GM18499 (cell line): ENCODE measurements around the gene LPAR1.
"Not testable (repeated sequence)": the region's sequence is repeated elsewhere in the genome, so short reads cannot be mapped to it uniquely, and the experiment has no call there.

Experiments used
- ATAC-seq: cut with Tn5 transposase; IDR thresholded peaks from one replicate; pipeline ENCODE4 v1.9.1; 2021; ENCODE audit warnings: moderate number of reproducible peaks; ENCODE audit not compliant: insufficient read depth, unreplicated experiment

Gene LPAR1

GRCh38 chr9:110890416-110890815 is 147.9 kb downstream of the LPAR1 start:
- ATAC-seq = no peak

GRCh38 chr9:110887276-110887675 is 151.0 kb downstream of the LPAR1 start:
- no peak for ATAC-seq

- ATAC-seq = no peak
These were observed 151.4 kb downstream of the LPAR1 start for GRCh38 chr9:110886832-110887231.

GRCh38 chr9:110880189-110880588 is 158.1 kb downstream of the LPAR1 start:
- no peak for ATAC-seq

- no peak for ATAC-seq
These were observed 160.9 kb downstream of the LPAR1 start for GRCh38 chr9:110877374-110877773.

GRCh38 chr9:110876929-110877328 is 161.3 kb downstream of the LPAR1 start:
- no peak for ATAC-seq

GRCh38 chr9:110874963-110875674 is 163.2 kb downstream of the LPAR1 start:
- ATAC-seq = no peak

GRCh38 chr9:110872920-110873319 is 165.3 kb downstream of the LPAR1 start:
- no peak for ATAC-seq

GRCh38 chr9:110871736-110872135 is 166.5 kb downstream of the LPAR1 start:
- no peak for ATAC-seq

- ATAC-seq = no peak
These were observed 168.3 kb downstream of the LPAR1 start for GRCh38 chr9:110869931-110870330.

GRCh38 chr9:110864011-110864410 is 174.3 kb downstream of the LPAR1 start:
- no peak for ATAC-seq

- ATAC-seq = not testable (repeated sequence)
These were observed 176.7 kb downstream of the LPAR1 start for GRCh38 chr9:110861370-110862110.

GRCh38 chr9:110856772-110857171 is 181.5 kb downstream of the LPAR1 start:
- ATAC-seq = no peak

GRCh38 chr9:110850401-110851135 is 187.7 kb downstream of the LPAR1 start:
- no peak for ATAC-seq

- ATAC-seq = no peak
These were observed 190.6 kb downstream of the LPAR1 start for GRCh38 chr9:110847671-110848070.

GRCh38 chr9:110846215-110846614 is 192.1 kb downstream of the LPAR1 start:
- no peak for ATAC-seq

GRCh38 chr9:110844121-110844520 is 194.1 kb downstream of the LPAR1 start:
- ATAC-seq = no peak

- ATAC-seq = no peak
These were observed 195.3 kb downstream of the LPAR1 start for GRCh38 chr9:110842986-110843385.

GRCh38 chr9:110842169-110842568 is 196.1 kb downstream of the LPAR1 start:
- no peak for ATAC-seq

- no peak for ATAC-seq
These were observed 200.8 kb downstream of the LPAR1 start for GRCh38 chr9:110837401-110838005.

- no peak for ATAC-seq
These were observed 202.4 kb downstream of the LPAR1 start for GRCh38 chr9:110835859-110836271.
